Uterus (tissue), 4 donors: ENCODE data around the gene NUMA1. TPM values are rescaled to one million over a fixed set of nuclear protein-coding genes. Genes with fewer than 3 reads are reported as not detected.

Experiments used
- DNase-seq, 2 donors: peaks; one replicate each; pipeline ENCODE4 v3.0.0-alpha.2; 2019 to 2020
- H3K27ac ChIP-seq, 2 donors: fragments of 200-600 bp; sonication (generic); 1 replicate in 1 of 2; 2 replicates in 1 of 2; pipeline ENCODE4 v1.5.1; 2016 to 2018
- H3K27me3 ChIP-seq, 2 donors: fragments of 200-600 bp; sonication (generic); one replicate each; pipeline ENCODE4 v1.5.1; 2018 to 2019; ENCODE audit warnings: control low read depth in 1 of 2
- H3K36me3 ChIP-seq, 2 donors: fragments of 200-600 bp; sonication (generic); one replicate each; pipeline ENCODE4 v1.5.1; 2019; ENCODE audit warnings: control low read depth in 1 of 2
- H3K4me1 ChIP-seq, 2 donors: fragments of 200-600 bp; sonication (generic); one replicate each; pipeline ENCODE4 v1.5.1; 2018 to 2019; ENCODE audit warnings: control low read depth in 1 of 2
- H3K4me3 ChIP-seq, 2 donors: fragments of 200-600 bp; sonication (generic); 1 replicate in 1 of 2; 2 replicates in 1 of 2; pipeline ENCODE4 v1.5.1; 2018 to 2019; ENCODE audit warnings: mild to moderate bottlenecking in 1 of 2
- H3K9me3 ChIP-seq, 2 donors: fragments of 200-600 bp; sonication (generic); one replicate each; pipeline ENCODE4 v1.5.1; 2019; ENCODE audit warnings: control low read depth in 1 of 2
- POLR2A ChIP-seq, 2 donors: fragments of 450-650 bp; IDR thresholded peaks; one replicate each; pipeline ENCODE4 v1.6.1; 2016; ENCODE audit warnings: antibody characterized with exemption in 2 of 2, mild to moderate bottlenecking in 1 of 2, moderate library complexity in 1 of 2
- intact Hi-C: fragments of 100-400 bp; cut with DNase I; formaldehyde crosslinking; loops from one replicate; pipeline ENCODE4 v1.15.1; 2023; ENCODE audit warnings: low total_unique reads
- total RNA-seq, 4 donors: library from RNA; depleted of rRNA in 3 of 4; stranded (reverse); fragments of >200 nt in 3 of 4; gene quantifications; one replicate each; pipeline versions ENCODE4 v1.1.0 to v1.2.4, GENCODE V29; 2014 to 2023
- TF ChIP-seq, protein P1 (sequence below), 4 experiments: fragments of 200-600 bp in 2 of 4; fragments of 450-650 bp in 2 of 4; sonication (generic) in 2 of 4; IDR thresholded peaks; one replicate each; pipeline ENCODE4 v1.5.1; 2016 to 2019; ENCODE audit warnings: antibody characterized with exemption in 4 of 4, mild to moderate bottlenecking in 2 of 4, moderate library complexity in 1 of 4
- donor health status: DM: yes; HTN: yes; CAD: no.

The NUMA1 gene
- total RNA-seq, 4 donors from 2014 or later: 159 to 365 (median 303) TPM

DNA sequence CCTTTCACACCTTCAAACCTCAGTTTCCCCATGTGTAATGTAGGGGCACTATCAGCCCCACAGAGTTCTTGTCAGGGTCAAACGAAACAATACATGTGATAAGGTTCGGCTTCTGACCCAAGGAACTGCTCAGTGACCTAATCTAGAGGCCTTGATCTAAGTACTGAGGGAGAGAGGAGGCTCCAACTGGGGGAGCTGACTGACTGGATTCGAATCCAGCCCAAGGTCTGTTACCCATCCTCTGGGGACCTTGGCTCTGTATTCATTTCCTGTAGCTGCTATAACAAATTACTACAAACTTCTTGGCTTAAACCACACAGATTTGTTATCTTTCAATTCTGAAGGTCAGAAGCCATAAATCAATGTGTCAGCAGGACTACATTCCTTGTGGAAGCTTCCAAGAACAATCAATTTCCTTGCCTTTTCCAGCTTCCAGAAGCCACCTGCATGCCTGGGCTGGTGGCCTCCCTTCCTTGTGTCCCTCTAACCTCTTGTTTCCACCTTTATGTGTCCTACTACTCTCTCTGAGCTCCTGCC, 42.8 kb upstream of the NUMA1 start:
- TF ChIP-seq, protein P1, sequence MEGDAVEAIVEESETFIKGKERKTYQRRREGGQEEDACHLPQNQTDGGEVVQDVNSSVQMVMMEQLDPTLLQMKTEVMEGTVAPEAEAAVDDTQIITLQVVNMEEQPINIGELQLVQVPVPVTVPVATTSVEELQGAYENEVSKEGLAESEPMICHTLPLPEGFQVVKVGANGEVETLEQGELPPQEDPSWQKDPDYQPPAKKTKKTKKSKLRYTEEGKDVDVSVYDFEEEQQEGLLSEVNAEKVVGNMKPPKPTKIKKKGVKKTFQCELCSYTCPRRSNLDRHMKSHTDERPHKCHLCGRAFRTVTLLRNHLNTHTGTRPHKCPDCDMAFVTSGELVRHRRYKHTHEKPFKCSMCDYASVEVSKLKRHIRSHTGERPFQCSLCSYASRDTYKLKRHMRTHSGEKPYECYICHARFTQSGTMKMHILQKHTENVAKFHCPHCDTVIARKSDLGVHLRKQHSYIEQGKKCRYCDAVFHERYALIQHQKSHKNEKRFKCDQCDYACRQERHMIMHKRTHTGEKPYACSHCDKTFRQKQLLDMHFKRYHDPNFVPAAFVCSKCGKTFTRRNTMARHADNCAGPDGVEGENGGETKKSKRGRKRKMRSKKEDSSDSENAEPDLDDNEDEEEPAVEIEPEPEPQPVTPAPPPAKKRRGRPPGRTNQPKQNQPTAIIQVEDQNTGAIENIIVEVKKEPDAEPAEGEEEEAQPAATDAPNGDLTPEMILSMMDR (IDR thresholded peaks at IDR 0.05): no peak
- no peak for TF ChIP-seq POLR2A (IDR thresholded peaks at IDR 0.05)
- Histone ChIP-seq H3K4me3 (no peak overlapping the region), H3K27ac (no peak overlapping the region), H3K27me3 (no peaks in the 10 kb centered on the region), H3K4me1 (no peaks in the 10 kb centered on the region), H3K36me3 (no peaks in the 10 kb centered on the region), H3K9me3 (no peaks in the 10 kb centered on the region)
- DNase-seq: no peak
- intact Hi-C loops: no loop called here

DNA sequence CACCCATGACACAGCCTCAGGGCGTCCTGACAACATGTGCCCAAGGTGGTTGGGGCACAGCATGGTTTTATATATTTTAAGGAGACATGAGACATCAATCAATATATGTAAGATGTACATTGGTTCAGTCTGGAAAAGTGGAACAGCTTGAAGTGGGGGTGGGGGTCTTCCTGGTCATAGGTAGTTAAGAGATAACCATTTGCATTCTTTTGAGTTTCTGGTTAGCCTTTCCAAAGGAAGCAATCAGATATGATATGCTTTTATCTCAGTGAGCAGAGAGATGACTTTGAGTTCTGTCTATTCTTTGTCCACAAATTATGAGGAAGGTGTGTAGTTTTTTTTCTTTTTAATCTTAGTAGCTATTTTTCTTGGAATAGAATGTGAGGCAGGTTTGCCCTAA, 42.3 kb upstream of the NUMA1 start:
- no peaks in the 10 kb centered on the region for H3K4me1 ChIP-seq
- intact Hi-C loops: no loop called here
- no peaks in the 10 kb centered on the region for H3K27me3 ChIP-seq
- no peak overlapping the region for H3K27ac ChIP-seq
- H3K9me3 ChIP-seq: no peaks in the 10 kb centered on the region
- H3K36me3 ChIP-seq: no peaks in the 10 kb centered on the region
- H3K4me3 ChIP-seq: no peak overlapping the region
- DNase-seq: no peak
- no peak for TF ChIP-seq POLR2A (IDR thresholded peaks at IDR 0.05)
- TF ChIP-seq, protein P1 (IDR thresholded peaks at IDR 0.05): no peak

DNA sequence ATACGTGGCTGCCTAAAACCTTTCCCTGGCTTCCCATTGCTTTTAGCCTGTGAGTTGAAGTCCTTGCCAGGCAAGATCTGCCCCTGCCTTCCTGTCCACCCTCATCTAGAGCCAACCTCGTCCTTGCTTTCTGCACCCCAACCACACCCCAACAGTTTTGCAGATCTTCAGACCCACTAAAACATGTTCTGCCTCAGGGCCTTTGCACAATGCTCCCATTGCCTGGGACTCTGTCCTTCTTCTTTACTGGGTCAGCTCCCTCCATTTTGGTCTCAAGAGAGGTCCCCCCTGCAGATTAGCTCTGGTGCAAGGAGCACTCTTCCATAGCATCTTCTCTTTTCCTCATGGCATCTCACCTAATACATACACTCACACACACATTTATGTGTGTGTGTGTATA, 40.6 kb upstream of the NUMA1 start:
- Histone ChIP-seq H3K27me3 (no peaks in the 10 kb centered on the region), H3K27ac (no peak overlapping the region), H3K4me3 (no peak overlapping the region), H3K9me3 (no peaks in the 10 kb centered on the region), H3K4me1 (no peaks in the 10 kb centered on the region), H3K36me3 (no peaks in the 10 kb centered on the region)
- DNase-seq: no peak
- TF ChIP-seq, protein P1 (IDR thresholded peaks at IDR 0.05): no peak
- no peak for TF ChIP-seq POLR2A (IDR thresholded peaks at IDR 0.05)
- intact Hi-C loops: no loop called here

DNA sequence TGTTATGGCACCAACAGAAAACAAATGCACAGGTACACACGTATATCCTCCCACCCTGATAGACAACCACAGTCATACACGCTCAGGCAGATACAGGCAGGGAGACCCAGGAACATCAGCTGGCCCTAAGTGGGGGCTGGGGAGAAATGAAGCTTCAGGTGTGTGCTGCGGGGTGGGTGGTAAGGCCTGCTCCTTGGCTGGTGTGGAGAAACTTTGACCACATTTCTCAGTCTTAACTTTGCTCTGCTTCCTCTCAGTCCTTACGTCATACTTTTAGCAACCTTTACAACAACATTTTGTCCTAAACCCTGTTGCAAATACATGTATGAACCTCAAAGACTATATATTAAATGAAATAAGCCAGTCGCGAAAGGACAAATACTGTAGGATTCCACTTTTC, 38.9 kb upstream of the NUMA1 start:
- Histone ChIP-seq H3K27me3 (no peaks in the 10 kb centered on the region), H3K27ac (no peak overlapping the region), H3K4me3 (no peak overlapping the region), H3K4me1 (no peaks in the 10 kb centered on the region), H3K9me3 (no peaks in the 10 kb centered on the region), H3K36me3 (no peaks in the 10 kb centered on the region)
- DNase-seq: no peak
- no peak for TF ChIP-seq POLR2A (IDR thresholded peaks at IDR 0.05)
- TF ChIP-seq, protein P1 (IDR thresholded peaks at IDR 0.05): no peak
- intact Hi-C loops: no loop called here

DNA sequence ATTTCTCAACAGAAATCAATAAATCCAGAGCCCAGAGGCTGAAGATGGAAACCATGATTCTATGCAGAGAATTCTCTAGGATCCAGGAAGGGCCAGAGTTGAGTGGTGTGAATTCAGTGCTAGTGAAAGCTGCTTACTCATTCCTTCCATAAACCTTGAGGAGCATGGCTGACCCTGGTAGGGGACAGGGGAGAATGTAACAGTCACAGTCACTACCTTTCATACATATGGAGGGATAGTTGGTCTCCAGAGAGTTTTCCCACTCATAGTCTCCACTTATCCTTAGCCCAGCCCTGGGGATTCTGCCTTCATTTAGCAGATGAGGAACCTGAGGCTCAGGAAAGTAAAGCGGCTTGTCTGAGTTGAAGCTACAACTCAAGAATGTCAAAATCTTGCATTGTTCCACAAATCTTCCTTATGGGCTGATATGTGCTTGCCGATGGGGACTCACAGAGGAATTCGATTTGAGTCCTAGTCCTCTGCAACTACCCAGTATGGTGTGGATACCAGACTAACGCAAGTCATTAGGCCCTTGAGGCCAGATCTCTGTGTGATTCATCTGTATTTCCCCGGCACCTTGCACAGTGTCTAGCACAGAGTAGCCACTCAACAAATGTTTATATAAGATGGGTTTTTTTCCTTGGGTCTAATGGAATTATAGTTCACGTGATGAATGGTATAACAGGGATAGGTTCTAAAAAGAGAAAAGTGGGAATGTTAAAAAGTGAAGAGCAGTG, 35.8 kb upstream of the NUMA1 start:
- no peak for DNase-seq
- TF ChIP-seq POLR2A (IDR thresholded peaks at IDR 0.05): no peak
- TF ChIP-seq, protein P1 (IDR thresholded peaks at IDR 0.05): no peak
- no peak overlapping the region for H3K27ac ChIP-seq
- no peaks in the 10 kb centered on the region for H3K27me3 ChIP-seq
- no peaks in the 10 kb centered on the region for H3K36me3 ChIP-seq
- H3K4me1 ChIP-seq: peaks cover 0 to 5% of the 10 kb centered on the region in 2 donors
- no peaks in the 10 kb centered on the region for H3K9me3 ChIP-seq
- H3K4me3 ChIP-seq: no peak overlapping the region
- intact Hi-C loops: no loop called here
